ENCODE results near the gene HEPN1.

Gene HEPN1

DNA sequence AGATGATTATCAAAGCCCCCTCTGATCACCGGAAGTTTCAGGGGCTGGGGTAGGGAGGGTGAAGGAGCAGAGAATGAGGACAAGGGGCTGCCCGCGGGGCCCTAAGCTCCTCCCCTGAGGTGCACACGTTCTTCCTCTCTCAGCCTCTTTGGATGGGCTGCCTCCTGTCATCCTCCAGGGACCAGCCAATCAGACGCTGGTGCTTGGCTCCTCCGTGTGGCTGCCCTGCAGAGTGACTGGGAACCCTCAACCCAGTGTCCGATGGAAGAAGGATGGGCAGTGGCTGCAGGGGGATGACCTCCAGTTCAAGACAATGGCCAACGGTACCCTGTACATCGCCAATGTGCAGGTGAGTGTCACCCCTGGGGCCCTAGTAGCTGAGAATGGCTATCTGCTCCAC lies 46.3 kb upstream of the HEPN1 start:
- Histone ChIP-seq H2AFZ (no peak overlapping the region), H3K4me3 (ENCODE audit: low read depth, low read length) (no peak overlapping the region), H3K79me2 (no peaks in the 10 kb centered on the region), H3K36me3 (ENCODE audit: control insufficient read depth, insufficient read depth, low read length) (no peaks in the 10 kb centered on the region), H3K4me2 (ENCODE audit: low read length) (no peak overlapping the region), H3K27me3 (ENCODE audit: control insufficient read depth, insufficient read depth, low read length) (no peaks in the 10 kb centered on the region), H3K27ac (no peak overlapping the region), H3K9me3 (ENCODE audit: control insufficient read depth, low read length) (no peaks in the 10 kb centered on the region), H3K9ac (no peak overlapping the region), H3K4me1 (no peaks in the 10 kb centered on the region)
- TF ChIP-seq CTCF (IDR thresholded peaks at IDR 0.05), result no peak

DNA sequence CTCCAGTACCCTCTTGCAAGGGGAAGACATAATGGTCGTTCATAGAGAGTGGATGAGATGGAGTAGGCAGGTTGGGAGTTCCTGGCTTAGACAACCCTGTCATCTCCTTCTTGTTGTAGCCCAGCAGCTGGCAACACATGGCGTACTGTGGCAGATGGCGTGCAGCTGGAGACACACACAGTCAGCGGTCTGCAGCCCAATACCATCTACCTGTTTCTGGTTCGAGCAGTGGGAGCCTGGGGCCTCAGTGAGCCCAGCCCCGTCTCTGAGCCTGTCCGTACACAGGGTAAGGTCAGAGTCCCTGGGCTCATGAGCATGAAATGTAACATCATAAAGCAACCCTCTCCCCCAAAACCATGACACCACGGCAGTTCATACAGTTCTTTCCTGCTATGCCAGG lies 45.1 kb upstream of the HEPN1 start:
- H3K4me3 ChIP-seq (ENCODE audit: low read depth, low read length), result no peak overlapping the region
- no peaks in the 10 kb centered on the region for H3K9me3 ChIP-seq (ENCODE audit: control insufficient read depth, low read length)
- no peaks in the 10 kb centered on the region for H3K27me3 ChIP-seq (ENCODE audit: control insufficient read depth, insufficient read depth, low read length)
- H3K4me1 ChIP-seq, result no peaks in the 10 kb centered on the region
- H3K36me3 ChIP-seq (ENCODE audit: control insufficient read depth, insufficient read depth, low read length), result no peaks in the 10 kb centered on the region
- H3K9ac ChIP-seq, result no peak overlapping the region
- no peak overlapping the region for H3K4me2 ChIP-seq (ENCODE audit: low read length)
- no peak overlapping the region for H3K27ac ChIP-seq
- TF ChIP-seq CTCF (IDR thresholded peaks at IDR 0.05), result no peak
- H2AFZ ChIP-seq, result no peak overlapping the region
- no peaks in the 10 kb centered on the region for H3K79me2 ChIP-seq

DNA sequence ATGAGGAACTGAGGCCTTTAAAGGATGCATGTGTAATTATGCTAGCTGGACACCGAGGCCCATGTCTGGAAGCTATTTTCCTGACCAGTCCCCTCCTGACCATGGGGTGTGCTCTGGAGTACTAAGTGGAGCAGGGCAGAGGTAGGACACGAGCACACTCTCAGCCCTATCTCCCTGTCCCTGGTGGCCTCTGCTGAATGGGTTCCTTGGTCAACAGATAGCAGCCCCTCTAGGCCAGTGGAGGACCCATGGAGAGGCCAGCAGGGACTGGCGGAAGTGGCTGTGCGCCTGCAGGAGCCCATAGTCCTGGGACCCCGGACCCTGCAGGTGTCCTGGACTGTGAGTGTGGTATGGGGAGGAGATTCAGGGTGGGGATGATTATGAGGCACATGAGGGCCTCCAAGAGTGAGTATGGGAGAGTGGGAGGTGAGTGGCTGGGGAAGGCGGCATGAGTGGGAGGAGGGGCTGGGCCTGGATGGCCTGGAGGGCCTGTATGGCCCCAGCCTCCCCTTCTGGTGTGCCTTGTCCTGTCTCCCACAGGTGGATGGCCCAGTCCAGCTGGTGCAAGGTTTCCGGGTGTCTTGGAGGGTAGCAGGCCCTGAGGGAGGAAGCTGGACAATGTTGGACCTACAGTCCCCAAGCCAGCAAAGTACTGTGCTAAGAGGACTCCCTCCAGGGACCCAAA lies 44.3 kb upstream of the HEPN1 start:
- Histone ChIP-seq H3K36me3 (ENCODE audit: control insufficient read depth, insufficient read depth, low read length) (no peaks in the 10 kb centered on the region), H3K4me2 (ENCODE audit: low read length) (no peak overlapping the region), H3K9me3 (ENCODE audit: control insufficient read depth, low read length) (no peaks in the 10 kb centered on the region), H3K27ac (no peak overlapping the region), H3K79me2 (no peaks in the 10 kb centered on the region), H3K9ac (no peak overlapping the region), H3K4me3 (ENCODE audit: low read depth, low read length) (no peak overlapping the region), H3K4me1 (no peaks in the 10 kb centered on the region), H3K27me3 (ENCODE audit: control insufficient read depth, insufficient read depth, low read length) (no peaks in the 10 kb centered on the region), H2AFZ (no peak overlapping the region)
- no peak for TF ChIP-seq CTCF (IDR thresholded peaks at IDR 0.05)

DNA sequence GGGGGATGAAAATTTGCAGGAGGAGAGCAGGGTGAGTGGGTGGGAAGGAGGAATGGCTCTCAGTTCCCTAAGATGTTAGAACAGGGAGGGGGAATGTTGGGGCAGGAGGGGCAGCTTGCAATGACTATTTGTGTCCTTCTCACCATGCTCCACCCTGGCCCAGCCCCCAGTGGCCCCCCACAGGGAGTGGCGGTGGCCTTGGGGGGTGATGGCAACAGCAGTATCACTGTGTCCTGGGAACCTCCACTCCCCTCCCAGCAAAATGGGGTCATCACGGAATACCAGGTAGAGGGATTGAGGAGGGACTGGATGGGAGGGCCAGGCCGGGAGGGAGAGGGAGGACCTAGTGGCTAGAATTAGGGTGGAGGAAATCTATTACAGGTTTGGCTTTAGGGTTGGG lies 43.6 kb upstream of the HEPN1 start:
- H3K27ac ChIP-seq, result no peak overlapping the region
- H3K79me2 ChIP-seq, result no peaks in the 10 kb centered on the region
- H3K27me3 ChIP-seq (ENCODE audit: control insufficient read depth, insufficient read depth, low read length), result no peaks in the 10 kb centered on the region
- no peaks in the 10 kb centered on the region for H3K9me3 ChIP-seq (ENCODE audit: control insufficient read depth, low read length)
- H3K4me3 ChIP-seq (ENCODE audit: low read depth, low read length), result no peak overlapping the region
- no peak overlapping the region for H3K9ac ChIP-seq
- H3K4me1 ChIP-seq, result no peaks in the 10 kb centered on the region
- H3K4me2 ChIP-seq (ENCODE audit: low read length), result no peak overlapping the region
- H2AFZ ChIP-seq, result no peak overlapping the region
- TF ChIP-seq CTCF (IDR thresholded peaks at IDR 0.05), result no peak
- H3K36me3 ChIP-seq (ENCODE audit: control insufficient read depth, insufficient read depth, low read length), result no peaks in the 10 kb centered on the region

All from parathyroid adenoma (tissue), 2 donors.